GM21529 (cell line): Measurements from ENCODE around the gene LILRA1.
"Not testable (repeated sequence)": the region's sequence is repeated elsewhere in the genome, so short reads cannot be mapped to it uniquely, and the experiment has no call there.

Experiments
- ATAC-seq: cut with Tn5 transposase; IDR thresholded peaks from one replicate; pipeline ENCODE4 v1.9.1; 2021; ENCODE audit not compliant: unreplicated experiment

LILRA1 gene

GRCh38 chr19:54593445-54593844 lies at the start of gene LILRA1:
Gene LILRA1, plus strand, starts transcription at chr19:54593632. Its CDS starts 613 bp downstream, at chr19:54594245.
- not testable (repeated sequence) for ATAC-seq

DNA sequence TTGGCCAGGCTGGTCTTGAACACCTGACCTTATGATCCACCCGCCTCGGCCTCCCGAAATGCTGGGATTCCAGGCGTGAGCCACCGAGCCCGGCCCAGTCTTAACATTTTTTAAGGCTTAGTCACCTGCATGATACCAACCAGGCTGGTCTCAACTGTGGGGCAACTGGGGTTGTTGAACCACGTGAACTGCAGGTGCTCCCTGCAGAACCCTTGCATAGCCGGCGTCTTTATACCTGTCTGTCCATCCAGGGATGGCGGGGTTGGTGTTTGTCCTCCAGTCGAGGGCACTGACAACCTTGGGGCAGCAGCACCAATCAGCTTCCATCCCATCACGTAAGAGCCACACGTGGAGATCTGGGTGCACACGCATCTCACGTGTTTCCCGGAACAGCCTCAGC lies 44.6 kb upstream of the LILRA1 start:
- no peak for ATAC-seq

DNA sequence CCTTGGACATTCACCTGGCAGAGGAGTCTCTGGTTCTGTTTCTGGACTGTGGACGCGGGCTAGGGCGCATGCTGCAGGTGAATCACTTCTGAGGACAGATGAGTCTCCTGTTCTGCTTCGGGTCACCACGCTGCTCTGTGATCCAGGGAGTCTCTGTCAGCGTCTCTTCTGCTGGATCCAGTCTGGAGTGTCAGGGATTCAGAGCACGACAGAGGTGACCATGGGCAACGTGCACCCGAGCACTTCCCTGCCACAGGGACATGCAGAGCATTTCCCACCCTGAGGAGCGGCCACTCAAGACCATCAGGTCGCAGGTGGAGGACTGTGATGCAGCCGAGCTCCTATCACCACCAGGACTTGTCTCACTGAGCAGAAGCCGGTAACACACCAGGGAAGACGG lies 44.2 kb upstream of the LILRA1 start:
- no peak for ATAC-seq

DNA sequence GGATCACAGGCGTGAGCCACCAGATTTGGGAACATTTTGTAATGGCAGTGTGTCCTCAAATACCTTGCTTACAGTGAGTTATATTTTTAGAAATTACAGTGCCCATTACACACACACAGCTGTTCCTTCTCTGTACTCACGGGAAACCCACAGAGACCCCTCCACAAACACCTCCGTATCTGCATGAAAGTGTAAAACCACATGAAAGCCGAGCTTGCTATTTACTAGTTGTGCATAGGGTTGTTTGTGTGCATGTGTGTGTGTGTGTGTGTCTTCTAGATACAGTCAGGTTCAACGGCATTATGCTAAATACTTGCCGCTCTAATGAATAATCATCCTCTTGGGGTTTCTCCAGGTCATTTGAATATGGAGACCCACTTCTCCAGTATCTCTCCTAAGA lies 42.1 kb upstream of the LILRA1 start:
- no peak for ATAC-seq

- ATAC-seq, result no peak
Observed at GRCh38 chr19:54551950-54552912, 41.2 kb upstream of the LILRA1 start.

- no peak for ATAC-seq
Observed at GRCh38 chr19:54552913-54553310, 40.5 kb upstream of the LILRA1 start.

- no peak for ATAC-seq
Observed at GRCh38 chr19:54554006-54554405, 39.4 kb upstream of the LILRA1 start.

DNA sequence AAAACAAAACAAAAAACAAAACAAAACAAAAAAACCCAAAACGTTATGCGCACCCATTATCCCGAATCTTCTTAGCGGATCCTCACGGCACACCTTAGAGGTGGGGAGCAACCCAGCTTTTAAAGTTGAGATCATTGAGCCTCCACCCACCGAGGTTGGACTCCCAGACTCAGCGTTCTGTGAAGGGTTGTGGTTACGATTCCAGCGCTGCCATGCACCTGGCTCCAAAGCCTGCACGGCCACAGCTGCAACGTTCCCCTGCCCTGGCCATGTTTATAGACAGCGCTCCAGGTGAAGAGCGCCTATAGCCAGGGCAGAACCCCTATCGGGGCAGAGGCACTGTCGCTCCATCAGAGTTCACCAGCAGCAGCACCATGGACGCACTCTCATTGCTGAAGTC lies 38.5 kb upstream of the LILRA1 start:
- ATAC-seq, result no peak

DNA sequence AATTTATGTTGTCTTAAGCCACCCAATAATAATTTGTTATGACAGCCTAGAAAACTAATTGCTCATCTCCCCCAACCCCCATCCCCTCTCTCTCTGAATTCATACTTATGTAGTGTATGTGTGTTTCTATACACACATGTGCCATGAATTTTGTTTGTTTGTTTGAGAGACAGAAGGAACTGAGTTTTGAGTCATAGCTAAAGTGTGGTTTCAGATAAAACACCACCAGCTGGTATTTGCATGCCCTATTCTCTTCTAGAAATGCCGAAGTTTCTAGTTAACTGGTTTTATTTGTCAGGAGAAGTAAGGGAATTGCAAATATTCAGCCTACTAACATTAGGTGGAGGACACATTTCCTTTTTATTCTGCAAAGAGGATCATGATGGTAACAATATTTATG lies 37.2 kb upstream of the LILRA1 start:
- no peak for ATAC-seq

- no peak for ATAC-seq
Observed at GRCh38 chr19:54558339-54558738, 35.1 kb upstream of the LILRA1 start.

DNA sequence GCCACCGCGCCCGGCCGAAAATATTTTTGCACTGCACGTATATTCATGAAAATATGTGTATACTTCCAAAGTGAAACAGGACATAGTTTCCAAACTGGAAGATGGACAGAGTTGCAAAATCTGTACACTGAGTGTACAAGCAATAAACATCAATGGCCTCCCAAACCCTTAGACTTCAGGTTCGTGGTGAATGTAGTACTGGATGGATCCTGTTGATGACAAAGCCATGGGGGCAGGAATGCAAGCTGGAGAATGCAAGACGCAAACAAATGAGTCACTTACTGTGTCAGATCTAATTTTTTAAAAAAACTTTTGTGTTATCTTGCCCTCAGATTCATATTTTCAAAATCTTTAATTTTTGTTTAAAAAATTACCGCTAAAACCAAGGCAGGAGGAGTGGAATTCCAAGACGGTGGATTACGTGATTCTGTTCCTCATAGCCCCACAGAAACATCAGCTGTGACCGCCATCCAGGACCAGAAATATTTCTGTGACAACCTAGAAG lies 32.5 kb upstream of the LILRA1 start:
- no peak for ATAC-seq

DNA sequence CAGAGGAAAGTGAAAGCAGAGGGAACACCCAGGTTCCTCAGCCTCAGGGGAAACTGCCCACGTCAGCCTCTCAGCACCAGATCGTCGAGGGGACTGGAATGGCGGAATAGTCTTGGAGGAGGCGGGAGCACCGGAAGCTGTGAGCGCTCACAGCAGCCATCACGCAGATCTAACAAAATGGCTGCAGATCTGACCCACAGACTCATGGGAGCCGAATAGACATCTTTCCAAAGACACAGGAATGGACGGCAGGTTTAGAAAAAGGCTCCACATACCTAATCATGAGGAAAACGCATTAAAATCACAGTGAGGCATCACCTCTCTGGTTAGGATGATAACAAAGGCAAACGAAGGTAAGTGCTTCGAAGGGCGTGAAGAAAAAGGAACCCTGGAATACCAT lies 31.6 kb upstream of the LILRA1 start:
- no peak for ATAC-seq

GRCh38 chr19:54563206-54563605 lies 30.2 kb upstream of the LILRA1 start:
- ATAC-seq, result not testable (repeated sequence)

DNA sequence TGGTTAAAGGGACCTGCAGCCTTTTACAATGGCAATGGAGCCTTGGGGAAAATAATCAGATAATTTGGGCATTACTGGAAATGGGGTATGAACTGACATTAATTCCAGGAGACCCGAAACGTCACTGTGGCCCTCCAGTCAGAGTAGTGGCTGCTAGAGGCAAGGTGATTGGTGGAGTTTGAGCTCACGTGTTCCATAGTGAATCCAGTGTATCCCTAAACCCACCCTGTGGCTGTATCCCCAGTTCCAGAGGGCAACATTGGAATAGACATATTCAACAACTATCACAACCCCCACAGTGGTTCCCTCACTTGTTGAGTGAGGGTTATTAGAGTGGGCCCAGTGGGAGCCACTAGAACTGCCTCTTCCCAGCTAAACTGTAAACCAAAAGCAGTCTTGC lies 23.1 kb upstream of the LILRA1 start:
- ATAC-seq, result no peak

DNA sequence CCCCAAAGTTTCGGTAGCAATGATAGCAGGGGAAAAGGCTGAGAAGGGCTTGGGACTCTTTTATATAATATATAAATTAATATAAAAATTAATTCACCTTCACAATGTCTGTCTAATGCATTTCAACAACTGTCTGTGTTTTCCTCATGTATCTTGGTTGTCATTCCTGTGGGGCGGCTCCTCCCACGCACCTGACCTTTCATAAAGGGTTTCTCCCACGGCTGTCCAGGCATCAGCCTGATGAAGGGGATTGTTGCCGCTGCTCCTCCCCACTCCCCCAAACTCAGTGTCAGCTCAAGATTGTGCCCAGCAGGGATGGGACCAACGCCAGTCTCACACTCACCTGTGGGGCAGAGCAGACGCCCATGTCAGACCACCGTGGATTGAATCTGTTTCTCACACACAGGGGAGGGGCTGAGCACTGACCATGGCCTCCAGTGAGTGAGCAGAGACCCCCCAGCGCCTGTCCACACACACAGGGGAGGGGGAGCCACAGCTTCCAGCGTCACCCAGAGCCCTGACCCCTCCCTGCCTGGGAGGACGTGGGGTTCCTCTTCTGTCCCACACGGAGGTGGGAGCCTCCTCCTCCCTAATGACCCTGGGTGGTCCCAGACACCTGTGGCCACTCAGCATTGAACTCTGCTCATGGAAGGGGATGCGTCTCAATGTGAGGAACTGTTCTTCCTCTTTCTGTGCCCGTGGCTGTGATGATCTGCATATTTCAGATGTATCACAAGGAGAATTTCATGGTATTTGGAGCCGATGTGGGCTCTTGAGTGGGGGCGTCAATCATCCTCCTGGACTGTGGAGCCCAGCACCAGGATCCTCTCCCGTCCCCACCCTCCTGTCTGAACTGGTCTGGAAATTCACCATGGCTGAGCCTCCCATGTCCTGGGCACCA lies 21.5 kb upstream of the LILRA1 start:
- not testable (repeated sequence) for ATAC-seq

DNA sequence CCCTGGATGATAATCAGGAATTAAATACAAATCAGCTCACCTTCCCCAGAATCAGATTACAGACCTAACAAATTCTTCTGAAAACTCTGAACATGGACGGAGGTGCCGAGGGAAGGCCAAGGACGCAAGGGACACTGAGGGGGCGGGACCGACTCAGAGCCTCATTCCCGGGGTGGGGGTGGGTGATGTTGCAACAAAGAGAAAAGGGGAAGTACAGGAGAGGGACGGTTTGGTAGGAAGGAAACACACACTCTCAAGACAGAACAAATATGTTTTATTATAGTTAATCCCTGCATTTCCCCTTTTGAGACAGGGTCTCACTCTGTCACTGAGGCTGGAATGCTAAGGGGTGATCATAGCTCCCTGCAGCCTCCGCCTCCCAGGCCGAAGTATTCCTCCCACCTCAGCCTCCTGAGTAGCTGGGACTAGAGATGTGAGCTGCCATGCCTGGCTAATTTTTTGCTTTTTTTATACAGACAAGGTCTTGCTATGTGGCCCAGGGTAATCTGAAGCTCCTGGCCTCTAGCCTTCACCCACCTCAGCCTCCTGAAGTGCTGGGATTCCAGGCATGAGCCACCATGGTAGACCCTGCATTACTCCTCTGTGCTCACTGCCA lies 20.6 kb upstream of the LILRA1 start:
- no peak for ATAC-seq

- ATAC-seq, result no peak
Observed at GRCh38 chr19:54573330-54573872, 20.0 kb upstream of the LILRA1 start, which contains the start of gene LILRA2. Gene LILRA2, plus strand, starts transcription at chr19:54573790. Its CDS starts 89 bp downstream, at chr19:54573879.

DNA sequence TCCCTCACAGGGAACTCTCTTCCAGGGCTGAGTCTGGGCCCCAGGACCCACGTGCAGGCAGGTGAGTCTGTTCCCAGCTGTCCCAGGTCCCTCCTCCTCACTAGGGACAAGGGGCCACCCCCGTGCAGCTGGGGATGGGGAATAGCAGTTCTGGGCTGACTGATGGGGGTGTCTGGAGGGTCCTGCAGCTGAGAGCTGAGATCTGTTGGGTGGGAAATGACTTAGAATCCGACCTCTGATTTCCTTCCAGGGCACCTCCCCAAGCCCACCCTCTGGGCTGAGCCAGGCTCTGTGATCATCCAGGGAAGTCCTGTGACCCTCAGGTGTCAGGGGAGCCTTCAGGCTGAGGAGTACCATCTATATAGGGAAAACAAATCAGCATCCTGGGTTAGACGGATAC lies 19.4 kb upstream of the LILRA1 start:
- ATAC-seq, result no peak

DNA sequence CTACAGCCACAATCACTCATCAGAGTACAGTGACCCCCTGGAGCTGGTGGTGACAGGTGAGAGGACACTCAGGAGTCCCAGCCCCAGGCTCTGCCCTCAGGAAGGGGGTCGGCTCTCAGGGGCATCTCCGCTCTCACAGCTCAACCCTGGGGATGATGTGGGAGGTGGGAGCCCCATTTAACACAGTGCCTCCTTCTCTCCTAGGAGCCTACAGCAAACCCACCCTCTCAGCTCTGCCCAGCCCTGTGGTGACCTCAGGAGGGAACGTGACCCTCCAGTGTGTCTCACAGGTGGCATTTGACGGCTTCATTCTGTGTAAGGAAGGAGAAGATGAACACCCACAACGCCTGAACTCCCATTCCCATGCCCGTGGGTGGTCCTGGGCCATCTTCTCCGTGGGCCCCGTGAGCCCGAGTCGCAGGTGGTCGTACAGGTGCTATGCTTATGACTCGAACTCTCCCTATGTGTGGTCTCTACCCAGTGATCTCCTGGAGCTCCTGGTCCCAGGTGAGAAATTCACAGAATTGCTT lies 18.8 kb upstream of the LILRA1 start:
- ATAC-seq, result no peak

DNA sequence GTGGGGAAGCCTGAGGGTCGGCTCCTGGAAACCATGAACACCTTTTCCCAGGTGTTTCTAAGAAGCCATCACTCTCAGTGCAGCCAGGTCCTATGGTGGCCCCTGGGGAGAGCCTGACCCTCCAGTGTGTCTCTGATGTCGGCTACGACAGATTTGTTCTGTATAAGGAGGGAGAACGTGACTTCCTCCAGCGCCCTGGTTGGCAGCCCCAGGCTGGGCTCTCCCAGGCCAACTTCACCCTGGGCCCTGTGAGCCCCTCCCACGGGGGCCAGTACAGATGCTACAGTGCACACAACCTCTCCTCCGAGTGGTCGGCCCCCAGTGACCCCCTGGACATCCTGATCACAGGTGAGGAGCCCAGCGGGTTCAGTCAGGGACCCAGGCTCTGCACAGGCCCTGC lies 18.2 kb upstream of the LILRA1 start:
- not testable (repeated sequence) for ATAC-seq
